Hepatic stellate cell (primary cell): ENCODE measurements around the gene PLXNB2.

ENCODE experiments used
- DNase-seq: peaks from one replicate; pipeline ENCODE4 v3.0.0; 2011; ENCODE audit warnings: low spot score

Gene PLXNB2

GRCh38 chr22:50296658-50297490 is 10.6 kb downstream of the PLXNB2 start:
- DNase-seq, result no peak

- no peak for DNase-seq
These were observed 13.2 kb downstream of the PLXNB2 start for GRCh38 chr22:50294319-50294656.

- DNase-seq, result peak; percentile 95
These were observed 13.8 kb downstream of the PLXNB2 start for GRCh38 chr22:50293441-50294318.

GRCh38 chr22:50292643-50293440 is 14.6 kb downstream of the PLXNB2 start:
- DNase-seq, result no peak

GRCh38 chr22:50289942-50290630 is 17.4 kb downstream of the PLXNB2 start:
- no peak for DNase-seq

GRCh38 chr22:50289151-50289941 is 18.1 kb downstream of the PLXNB2 start:
- no peak for DNase-seq

- DNase-seq, result no peak
These were observed 19.7 kb downstream of the PLXNB2 start for GRCh38 chr22:50287731-50288130.

- no peak for DNase-seq
These were observed 20.6 kb downstream of the PLXNB2 start for GRCh38 chr22:50286701-50287318.

GRCh38 chr22:50286275-50286674 is 21.2 kb downstream of the PLXNB2 start:
- no peak for DNase-seq

- no peak for DNase-seq
These were observed 21.7 kb downstream of the PLXNB2 start for GRCh38 chr22:50285568-50286229.

- no peak for DNase-seq
These were observed 23.0 kb downstream of the PLXNB2 start for GRCh38 chr22:50284479-50284878.

- DNase-seq, result no peak
These were observed 23.6 kb downstream of the PLXNB2 start for GRCh38 chr22:50283821-50284220.

- peak; percentile 89 for DNase-seq
These were observed 24.9 kb downstream of the PLXNB2 start for GRCh38 chr22:50282361-50283155.

GRCh38 chr22:50281957-50282356 is 25.5 kb downstream of the PLXNB2 start:
- no peak for DNase-seq

GRCh38 chr22:50281384-50281760 is 26.1 kb downstream of the PLXNB2 start:
- DNase-seq, result no peak

- no peak for DNase-seq
These were observed 26.6 kb downstream of the PLXNB2 start for GRCh38 chr22:50280708-50281383.

- no peak for DNase-seq
These were observed 27.3 kb downstream of the PLXNB2 start for GRCh38 chr22:50280022-50280707.
